WTC11 (cell line): ENCODE data around the gene NEDD1.

ENCODE experiments used
- CREB1 ChIP-seq: sonication (generic); formaldehyde crosslinking; IDR thresholded peaks from 2 replicates; pipeline ENCODE4 v1.8.0; 2023; ENCODE audit warnings: mild to moderate bottlenecking, missing genetic modification reagents
- ELF4 ChIP-seq: sonication (generic); formaldehyde crosslinking; IDR thresholded peaks from 2 replicates; pipeline ENCODE4 v1.8.1; 2022; ENCODE audit warnings: low read depth, mild to moderate bottlenecking, moderate library complexity, missing genetic modification reagents
- GABPB1 ChIP-seq: sonication (generic); formaldehyde crosslinking; IDR thresholded peaks from 2 replicates; pipeline ENCODE4 v1.8.1; 2023; ENCODE audit warnings: mild to moderate bottlenecking, missing genetic modification reagents
- JUN ChIP-seq: sonication (generic); formaldehyde crosslinking; IDR thresholded peaks from 2 replicates; pipeline ENCODE4 v1.8.0; 2023; ENCODE audit warnings: mild to moderate bottlenecking, missing genetic modification reagents
- NR2C2 ChIP-seq: sonication (generic); formaldehyde crosslinking; IDR thresholded peaks from 2 replicates; pipeline ENCODE4 v1.8.0; 2022; ENCODE audit warnings: mild to moderate bottlenecking, missing genetic modification reagents
- TCF7 ChIP-seq: sonication (generic); formaldehyde crosslinking; IDR thresholded peaks from 2 replicates; pipeline ENCODE4 v1.8.0; 2022; ENCODE audit warnings: mild to moderate bottlenecking, low read depth, missing genetic modification reagents, moderate library complexity
- TEAD4 ChIP-seq: sonication (generic); formaldehyde crosslinking; IDR thresholded peaks from 2 replicates; pipeline ENCODE4 v1.8.0; 2022; ENCODE audit warnings: mild to moderate bottlenecking, missing genetic modification reagents
- TP53 ChIP-seq: sonication (generic); formaldehyde crosslinking; IDR thresholded peaks from 2 replicates; pipeline ENCODE4 v1.8.1; 2023; ENCODE audit warnings: mild to moderate bottlenecking, missing genetic modification reagents
- TF ChIP-seq, protein P1 (sequence below): fragments of 200-600 bp; IDR thresholded peaks from 2 replicates; pipeline ENCODE4 v1.8.0; 2022; ENCODE audit warnings: antibody characterized with exemption
- TF ChIP-seq, protein P2 (sequence below): sonication (generic); formaldehyde crosslinking; IDR thresholded peaks from 2 replicates; pipeline ENCODE4 v1.8.0; 2023; ENCODE audit warnings: missing genetic modification reagents
- TF ChIP-seq, protein P3 (sequence below): sonication (generic); formaldehyde crosslinking; IDR thresholded peaks from 2 replicates; pipeline ENCODE4 v1.8.1; 2023; ENCODE audit warnings: mild to moderate bottlenecking, missing genetic modification reagents, moderate library complexity
- TF ChIP-seq, protein P4 (sequence below): sonication (generic); formaldehyde crosslinking; IDR thresholded peaks from 2 replicates; pipeline ENCODE4 v1.8.0; 2023; ENCODE audit warnings: mild to moderate bottlenecking, missing genetic modification reagents
- TF ChIP-seq, protein P5 (sequence below): sonication (generic); formaldehyde crosslinking; IDR thresholded peaks from 2 replicates; pipeline ENCODE4 v1.8.0; 2022; ENCODE audit warnings: mild to moderate bottlenecking, missing genetic modification reagents

DNA sequence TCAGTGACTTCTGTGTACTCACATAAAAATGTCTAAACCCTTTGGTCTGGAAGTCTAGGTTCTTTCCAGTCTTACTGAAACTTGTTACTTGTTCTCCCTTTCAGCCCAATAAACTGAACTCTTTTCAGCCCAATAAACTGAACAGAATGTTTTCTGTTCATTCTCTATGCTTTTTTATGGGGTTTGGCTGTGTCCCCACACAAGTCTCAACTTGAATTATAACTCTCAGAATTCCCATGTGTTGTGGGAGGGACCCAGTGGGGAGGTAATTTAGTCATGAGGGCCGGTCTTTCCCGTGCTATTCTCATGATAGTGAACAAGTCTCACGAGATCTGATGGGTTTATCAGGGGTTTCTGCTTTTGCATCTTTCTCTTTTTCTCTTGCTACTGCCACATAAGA lies 15.0 kb upstream of the NEDD1 start:
- TF ChIP-seq, protein P1, sequence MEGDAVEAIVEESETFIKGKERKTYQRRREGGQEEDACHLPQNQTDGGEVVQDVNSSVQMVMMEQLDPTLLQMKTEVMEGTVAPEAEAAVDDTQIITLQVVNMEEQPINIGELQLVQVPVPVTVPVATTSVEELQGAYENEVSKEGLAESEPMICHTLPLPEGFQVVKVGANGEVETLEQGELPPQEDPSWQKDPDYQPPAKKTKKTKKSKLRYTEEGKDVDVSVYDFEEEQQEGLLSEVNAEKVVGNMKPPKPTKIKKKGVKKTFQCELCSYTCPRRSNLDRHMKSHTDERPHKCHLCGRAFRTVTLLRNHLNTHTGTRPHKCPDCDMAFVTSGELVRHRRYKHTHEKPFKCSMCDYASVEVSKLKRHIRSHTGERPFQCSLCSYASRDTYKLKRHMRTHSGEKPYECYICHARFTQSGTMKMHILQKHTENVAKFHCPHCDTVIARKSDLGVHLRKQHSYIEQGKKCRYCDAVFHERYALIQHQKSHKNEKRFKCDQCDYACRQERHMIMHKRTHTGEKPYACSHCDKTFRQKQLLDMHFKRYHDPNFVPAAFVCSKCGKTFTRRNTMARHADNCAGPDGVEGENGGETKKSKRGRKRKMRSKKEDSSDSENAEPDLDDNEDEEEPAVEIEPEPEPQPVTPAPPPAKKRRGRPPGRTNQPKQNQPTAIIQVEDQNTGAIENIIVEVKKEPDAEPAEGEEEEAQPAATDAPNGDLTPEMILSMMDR = no peak
- TF ChIP-seq, protein P2, sequence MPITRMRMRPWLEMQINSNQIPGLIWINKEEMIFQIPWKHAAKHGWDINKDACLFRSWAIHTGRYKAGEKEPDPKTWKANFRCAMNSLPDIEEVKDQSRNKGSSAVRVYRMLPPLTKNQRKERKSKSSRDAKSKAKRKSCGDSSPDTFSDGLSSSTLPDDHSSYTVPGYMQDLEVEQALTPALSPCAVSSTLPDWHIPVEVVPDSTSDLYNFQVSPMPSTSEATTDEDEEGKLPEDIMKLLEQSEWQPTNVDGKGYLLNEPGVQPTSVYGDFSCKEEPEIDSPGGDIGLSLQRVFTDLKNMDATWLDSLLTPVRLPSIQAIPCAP (CRISPR knock-in tag) = no peak
- TF ChIP-seq JUN (CRISPR knock-in tag) (no peak), ELF4 (CRISPR knock-in tag) (no peak), NR2C2 (CRISPR knock-in tag) (no peak), TP53 (CRISPR knock-in tag) (no peak), TCF7 (CRISPR knock-in tag) (no peak), CREB1 (no peak), GABPB1 (CRISPR knock-in tag) (no peak), TEAD4 (CRISPR knock-in tag) (no peak)
- TF ChIP-seq, protein P3, sequence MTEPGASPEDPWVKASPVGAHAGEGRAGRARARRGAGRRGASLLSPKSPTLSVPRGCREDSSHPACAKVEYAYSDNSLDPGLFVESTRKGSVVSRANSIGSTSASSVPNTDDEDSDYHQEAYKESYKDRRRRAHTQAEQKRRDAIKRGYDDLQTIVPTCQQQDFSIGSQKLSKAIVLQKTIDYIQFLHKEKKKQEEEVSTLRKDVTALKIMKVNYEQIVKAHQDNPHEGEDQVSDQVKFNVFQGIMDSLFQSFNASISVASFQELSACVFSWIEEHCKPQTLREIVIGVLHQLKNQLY (CRISPR knock-in tag) = no peak
- TF ChIP-seq, protein P4, sequence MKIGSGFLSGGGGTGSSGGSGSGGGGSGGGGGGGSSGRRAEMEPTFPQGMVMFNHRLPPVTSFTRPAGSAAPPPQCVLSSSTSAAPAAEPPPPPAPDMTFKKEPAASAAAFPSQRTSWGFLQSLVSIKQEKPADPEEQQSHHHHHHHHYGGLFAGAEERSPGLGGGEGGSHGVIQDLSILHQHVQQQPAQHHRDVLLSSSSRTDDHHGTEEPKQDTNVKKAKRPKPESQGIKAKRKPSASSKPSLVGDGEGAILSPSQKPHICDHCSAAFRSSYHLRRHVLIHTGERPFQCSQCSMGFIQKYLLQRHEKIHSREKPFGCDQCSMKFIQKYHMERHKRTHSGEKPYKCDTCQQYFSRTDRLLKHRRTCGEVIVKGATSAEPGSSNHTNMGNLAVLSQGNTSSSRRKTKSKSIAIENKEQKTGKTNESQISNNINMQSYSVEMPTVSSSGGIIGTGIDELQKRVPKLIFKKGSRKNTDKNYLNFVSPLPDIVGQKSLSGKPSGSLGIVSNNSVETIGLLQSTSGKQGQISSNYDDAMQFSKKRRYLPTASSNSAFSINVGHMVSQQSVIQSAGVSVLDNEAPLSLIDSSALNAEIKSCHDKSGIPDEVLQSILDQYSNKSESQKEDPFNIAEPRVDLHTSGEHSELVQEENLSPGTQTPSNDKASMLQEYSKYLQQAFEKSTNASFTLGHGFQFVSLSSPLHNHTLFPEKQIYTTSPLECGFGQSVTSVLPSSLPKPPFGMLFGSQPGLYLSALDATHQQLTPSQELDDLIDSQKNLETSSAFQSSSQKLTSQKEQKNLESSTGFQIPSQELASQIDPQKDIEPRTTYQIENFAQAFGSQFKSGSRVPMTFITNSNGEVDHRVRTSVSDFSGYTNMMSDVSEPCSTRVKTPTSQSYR = no peak
- TF ChIP-seq, protein P5, sequence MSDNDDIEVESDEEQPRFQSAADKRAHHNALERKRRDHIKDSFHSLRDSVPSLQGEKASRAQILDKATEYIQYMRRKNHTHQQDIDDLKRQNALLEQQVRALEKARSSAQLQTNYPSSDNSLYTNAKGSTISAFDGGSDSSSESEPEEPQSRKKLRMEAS = no peak
